ENCODE data around the gene MUS81.

The MUS81 gene

DNA sequence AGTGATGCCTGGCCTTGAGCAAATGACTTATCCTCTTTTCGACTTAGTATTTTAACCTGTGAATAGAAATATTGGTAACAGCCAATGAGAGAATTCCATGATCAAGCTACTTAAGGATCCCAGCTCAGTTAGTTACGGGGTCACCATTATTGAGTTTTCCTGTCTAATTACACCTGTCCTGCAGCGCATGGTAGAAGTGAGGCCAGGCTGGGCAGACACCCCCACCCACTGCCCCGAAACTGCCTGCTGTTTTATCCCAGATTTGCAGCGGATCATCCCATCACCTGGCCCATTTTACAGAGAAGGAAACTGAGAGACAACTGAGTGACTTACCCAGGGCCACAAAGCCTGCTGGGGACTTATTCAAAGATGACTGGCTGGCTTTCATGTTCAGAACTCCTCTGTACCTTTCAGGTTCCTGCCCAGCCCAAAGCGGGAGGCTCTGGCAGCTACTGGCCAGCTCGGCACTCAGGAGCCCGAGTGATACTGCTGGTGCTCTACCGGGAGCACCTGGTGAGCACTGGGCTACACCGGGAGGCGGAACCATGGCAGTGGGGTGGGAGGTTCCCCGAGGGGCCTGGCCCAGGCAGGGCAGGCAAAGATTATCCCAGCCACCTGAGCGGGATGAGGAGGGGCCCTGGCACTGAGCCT lies 1.4 kb downstream of the MUS81 start:
- no peak for DNase-seq (ENCODE audit: low read depth)

DNA sequence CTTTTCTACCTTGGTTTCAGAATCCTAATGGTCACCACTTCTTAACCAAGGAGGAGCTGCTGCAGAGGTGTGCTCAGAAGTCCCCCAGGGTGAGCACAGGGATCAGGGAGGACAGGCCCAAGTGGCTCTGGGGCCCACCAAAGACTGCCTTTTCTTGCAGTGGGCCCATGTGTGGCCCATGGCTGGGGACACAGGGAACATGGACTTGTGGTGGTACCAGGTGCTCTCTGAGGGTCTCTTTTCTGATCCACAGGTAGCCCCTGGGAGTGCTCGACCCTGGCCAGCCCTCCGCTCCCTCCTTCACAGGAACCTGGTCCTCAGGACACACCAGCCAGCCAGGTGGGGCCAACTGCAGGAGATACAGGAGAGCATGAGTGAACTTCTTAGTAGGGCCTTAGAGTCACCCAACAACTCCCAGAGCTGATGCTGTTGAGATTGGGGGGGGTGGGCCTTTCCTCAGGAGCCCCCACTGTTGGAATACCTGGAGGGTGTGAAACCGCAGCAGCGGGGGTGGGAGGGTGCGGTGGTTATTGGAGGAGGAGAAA lies 2.0 kb downstream of the MUS81 start:
- DNase-seq (ENCODE audit: low read depth): no peak

DNA sequence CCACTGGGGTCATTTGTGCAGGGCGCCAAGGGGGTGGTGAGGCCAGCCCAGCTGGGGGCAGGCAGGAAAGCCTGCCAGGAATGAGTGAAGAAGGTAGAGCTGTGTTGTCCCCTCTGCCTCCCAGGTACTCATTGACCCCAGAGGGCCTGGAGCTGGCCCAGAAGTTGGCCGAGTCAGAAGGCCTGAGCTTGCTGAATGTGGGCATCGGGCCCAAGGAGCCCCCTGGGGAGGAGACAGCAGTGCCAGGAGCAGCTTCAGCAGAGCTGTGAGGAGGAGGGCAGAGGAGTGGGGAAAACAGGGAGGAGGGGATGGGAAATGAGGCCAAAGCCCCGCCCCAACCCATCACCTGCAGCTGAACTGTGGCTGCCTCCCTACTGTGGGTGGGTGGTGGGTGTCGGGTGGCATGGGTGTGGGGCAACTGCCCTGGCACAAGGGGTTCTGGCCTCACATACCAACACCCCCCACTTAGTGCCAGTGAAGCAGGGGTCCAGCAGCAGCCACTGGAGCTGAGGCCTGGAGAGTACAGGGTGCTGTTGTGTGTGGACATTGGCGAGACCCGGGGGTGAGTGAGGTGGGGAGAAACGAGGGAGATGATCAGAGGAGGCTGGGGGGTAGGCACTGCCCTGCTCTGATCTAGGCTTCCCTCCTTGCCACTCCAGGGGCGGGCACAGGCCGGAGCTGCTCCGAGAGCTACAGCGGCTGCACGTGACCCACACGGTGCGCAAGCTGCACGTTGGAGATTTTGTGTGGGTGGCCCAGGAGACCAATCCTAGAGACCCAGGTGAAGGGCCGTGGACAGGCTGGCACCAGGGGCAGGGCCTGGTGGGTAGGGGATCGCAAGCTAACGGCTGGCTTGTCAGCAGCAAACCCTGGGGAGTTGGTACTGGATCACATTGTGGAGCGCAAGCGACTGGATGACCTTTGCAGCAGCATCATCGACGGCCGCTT lies 3.0 kb downstream of the MUS81 start:
- no peak for DNase-seq (ENCODE audit: low read depth)

- DNase-seq (ENCODE audit: low read depth): no peak
These were observed 3.9 kb downstream of the MUS81 start for GRCh38 chr11:65863889-65864705.

- no peak for DNase-seq (ENCODE audit: low read depth)
These were observed 4.7 kb downstream of the MUS81 start for GRCh38 chr11:65864706-65865471.

GRCh38 chr11:65865550-65866172 lies 5.4 kb downstream of the MUS81 start:
- DNase-seq (ENCODE audit: low read depth): no peak

GRCh38 chr11:65866509-65867283 lies 6.5 kb downstream of the MUS81 start:
- no peak for DNase-seq (ENCODE audit: low read depth)

GRCh38 chr11:65867284-65868071 lies 7.2 kb downstream of the MUS81 start:
- no peak for DNase-seq (ENCODE audit: low read depth)

DNA sequence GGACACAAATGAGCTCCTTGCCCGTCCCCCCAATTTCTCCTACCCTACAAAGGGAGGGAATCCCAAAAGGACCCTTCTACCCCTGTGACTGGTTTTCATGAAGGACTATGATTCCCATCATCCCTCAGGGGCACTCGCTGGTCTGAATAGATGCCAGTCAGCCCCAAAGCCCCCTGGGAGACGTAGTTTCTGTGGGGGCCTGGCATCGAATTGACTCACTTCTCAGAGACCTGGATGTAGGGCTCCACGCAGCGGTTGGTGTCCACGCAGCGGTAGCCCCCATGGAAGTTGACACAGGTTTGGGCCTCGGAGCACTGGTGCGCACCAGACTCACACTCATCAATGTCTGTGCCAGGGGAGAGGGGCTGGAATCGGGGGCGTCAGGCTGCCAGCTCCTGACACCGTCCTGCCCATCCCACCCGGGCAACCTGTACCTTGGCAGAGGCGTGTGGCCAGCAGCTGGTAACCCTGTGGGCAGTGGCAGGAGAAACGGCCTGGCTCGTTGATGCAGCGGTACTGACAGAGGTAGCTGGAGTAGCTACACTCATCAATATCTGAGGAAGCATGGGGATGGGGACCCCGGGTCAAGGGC lies 7.9 kb downstream of the MUS81 start:
- no peak for DNase-seq (ENCODE audit: low read depth)

DNA sequence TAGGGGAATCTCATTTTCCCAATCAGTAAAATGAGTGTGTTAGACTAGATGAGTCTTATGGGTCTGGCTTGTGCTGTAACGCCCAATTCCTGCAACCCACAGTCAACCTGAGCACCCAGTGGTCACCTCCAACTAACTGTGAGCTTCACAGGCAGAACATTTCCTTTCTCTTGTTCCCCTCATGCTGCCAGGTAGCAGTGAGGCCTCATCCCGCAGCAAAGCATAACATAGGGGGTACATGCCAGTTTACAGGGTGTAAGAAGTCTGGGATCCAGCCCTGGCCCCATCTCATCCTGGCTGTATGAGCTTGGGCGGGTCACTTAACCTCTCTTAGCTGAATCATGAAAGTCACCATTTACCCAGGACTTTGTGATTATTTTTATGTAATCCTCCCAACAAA lies 8.7 kb downstream of the MUS81 start:
- DNase-seq (ENCODE audit: low read depth): no peak

DNA sequence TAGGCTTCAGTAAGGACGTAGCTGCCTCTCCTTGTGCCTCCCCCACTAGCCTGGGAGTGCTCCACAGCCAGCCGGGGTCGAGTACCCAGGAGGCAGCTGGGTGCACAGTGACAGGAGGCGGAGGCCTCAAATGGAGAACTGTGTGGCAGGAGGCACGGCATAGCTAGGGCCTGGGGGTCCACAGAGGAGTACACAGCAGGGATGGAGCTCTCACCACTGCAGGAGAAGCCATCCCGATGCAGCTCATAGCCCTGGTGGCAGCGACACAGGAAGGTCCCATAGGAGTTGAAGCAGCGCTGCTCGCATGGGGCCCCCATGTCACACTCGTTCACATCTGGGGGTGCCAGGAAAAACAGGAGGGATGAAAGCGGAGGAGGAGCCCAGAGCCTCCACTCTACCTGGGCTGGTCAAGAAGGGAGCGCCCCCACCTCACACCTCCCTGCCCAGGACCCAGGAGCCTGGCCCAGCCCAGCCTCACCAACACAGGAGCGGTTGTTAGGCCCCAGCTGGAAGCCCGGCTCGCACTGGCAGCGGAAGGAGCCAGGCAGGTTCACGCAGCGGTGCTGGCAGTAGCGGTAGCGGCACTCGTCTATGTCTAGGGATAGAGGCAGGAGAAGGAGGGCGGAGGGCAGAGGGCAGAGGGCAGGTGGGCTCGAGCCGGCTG lies 9.5 kb downstream of the MUS81 start:
- DNase-seq (ENCODE audit: low read depth): no peak

DNA sequence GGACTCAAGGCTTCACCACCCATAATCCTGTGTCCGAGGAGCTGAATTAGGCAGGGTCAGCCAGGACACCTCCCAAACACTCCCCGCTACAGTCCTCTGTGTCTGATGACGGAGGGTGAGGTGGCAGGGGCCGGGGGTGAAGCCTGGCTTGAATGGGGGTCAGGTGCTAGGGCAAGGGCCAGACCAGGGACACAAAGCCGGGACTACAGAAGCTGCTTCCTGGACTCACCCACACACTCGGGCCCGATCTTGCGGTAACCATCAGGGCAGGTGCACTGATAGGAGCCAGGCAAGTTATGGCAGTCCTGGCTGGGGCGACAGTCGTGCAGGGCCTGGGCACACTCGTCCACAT lies 10.1 kb downstream of the MUS81 start:
- no peak for DNase-seq (ENCODE audit: low read depth)

DNA sequence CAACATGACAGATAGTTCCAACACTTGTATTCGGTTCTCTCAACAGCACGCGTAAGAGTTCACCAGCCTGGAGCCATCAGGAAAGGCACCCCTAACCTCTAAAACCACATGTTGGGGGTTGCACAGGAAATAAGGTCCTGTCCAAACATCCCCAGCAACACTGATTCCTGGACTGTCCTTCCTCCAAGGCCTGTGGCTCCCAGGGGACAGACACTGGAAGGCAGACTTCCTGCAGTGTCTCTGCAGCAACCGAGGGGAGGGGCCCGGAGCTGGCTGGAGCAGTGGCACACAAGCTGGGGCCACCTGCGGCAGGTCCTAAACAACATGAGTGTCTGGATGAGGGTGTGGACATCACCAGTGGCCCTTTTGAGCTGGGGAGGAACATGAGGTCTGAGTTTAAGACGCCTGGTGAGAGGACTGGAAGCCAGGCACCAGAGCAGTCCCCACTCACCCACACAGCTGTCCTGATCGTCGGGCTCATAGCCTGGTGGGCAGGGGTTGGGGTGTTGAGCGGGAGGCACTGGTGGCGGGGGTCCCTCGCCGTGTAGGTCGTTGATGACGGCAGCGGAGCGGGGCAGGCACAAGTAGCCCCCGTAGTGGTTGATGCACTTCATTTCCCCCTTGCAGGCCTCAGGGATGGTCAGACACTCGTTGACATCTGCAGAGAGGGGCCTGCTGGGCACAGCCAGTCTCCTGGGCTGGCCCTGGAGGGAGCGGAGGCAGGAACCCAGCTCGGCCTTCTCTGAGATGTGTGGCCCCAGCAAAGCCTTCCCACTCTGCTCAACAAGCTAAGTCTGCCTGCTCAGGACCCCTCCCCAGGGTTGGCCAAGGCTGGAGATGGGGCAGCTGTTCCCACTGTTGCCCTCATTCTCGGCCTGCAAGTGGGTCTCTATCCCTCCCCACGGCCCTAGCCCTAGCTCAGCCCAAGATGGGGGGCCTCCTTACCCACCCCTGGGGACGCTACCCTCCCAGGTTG lies 10.8 kb downstream of the MUS81 start:
- no peak for DNase-seq (ENCODE audit: low read depth)

DNA sequence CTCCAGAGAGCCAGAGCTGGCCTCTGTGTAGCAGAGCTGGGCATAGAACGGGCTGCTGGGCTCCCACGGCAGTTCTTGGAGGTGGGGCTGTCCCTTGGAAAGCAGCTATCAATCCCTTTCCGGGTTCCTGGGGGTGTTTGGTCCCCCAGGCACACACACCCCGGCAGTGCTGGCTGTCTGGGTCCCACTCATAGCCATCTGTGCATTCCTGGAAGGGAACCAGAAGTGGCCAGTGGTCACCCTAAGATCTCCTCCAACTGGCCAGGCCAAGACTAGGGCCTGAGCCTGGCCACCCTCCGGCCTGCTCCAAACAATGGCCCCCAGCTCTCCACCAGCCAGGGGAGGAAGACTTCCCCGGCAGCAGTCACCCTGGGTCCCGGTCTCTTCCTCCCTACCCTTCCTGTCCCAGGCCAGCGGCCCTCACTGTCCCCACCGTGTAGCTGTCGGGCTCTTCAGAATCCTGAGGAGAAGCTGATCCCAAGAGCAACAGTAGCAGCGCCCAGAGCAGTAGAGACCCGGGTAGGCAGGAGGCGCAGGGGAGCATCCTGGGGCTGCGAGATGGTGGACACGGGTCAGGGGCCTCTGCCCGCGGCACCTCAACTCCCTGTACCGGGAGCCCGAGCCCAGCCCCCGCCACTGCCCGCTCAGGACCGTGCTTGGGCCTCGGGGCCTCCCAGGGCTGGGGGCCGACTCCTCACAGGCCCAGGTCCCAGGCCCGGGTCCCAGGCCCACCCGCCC lies 11.7 kb downstream of the MUS81 start:
- no peak for DNase-seq (ENCODE audit: low read depth)

- no peak for DNase-seq (ENCODE audit: low read depth)
These were observed 12.5 kb downstream of the MUS81 start, which contains the start of gene EFEMP2 for GRCh38 chr11:65872586-65873317. EFEMP2 (minus strand) TSS chr11:65872800; CDS start chr11:65872354, 446 bp downstream.
